C1 segment of cervical spinal cord (tissue), 14 donors: ENCODE results near the gene TNS3.

Source experiments
- DNase-seq, 14 donors: peaks; one replicate each; lab custom pipeline; 2025; lab: John Stamatoyannopoulos, UW

Gene TNS3

GRCh38 chr7:47488201-47488968 lies 93.5 kb downstream of the TNS3 start:
- DNase-seq: no peak

DNA sequence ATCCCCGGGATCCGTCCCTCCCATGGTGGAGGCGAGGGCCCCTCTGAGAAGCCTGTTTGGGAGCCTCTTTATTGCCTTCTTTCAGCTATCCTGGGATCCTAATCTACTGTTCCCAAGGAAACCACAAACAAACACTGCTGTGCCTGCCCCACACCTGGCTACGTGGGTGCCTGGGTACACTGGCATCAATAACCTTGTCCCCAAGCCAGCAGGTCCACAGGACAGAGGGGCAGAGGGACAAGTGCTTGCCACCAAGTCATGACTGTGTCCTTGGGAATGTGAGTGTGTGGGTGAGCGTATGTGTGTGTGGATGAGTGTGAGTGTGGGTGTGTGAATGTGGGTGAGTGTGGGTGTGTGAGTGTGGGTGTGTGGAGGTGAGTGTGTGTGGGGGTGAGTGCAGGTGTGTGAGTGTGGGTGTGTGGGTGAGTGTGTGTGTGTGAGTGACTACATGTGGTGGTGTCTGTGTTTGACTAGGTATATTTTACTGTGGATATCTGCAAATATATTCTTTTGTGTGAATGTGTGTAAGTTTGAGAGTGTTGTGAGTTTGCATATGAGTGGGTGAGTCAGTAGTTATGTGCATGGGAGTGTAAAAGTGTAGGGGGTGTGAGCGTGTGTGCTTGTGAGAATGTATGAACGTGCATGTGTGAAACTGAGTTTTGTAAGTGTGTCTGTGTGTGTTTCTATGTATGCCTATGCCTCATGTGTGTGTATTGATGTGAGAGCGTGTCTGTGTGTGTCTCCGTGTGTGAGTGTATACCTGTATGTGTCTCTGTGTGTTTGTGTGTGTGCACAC lies 96.1 kb downstream of the TNS3 start:
- DNase-seq: no peak

GRCh38 chr7:47484923-47485639 lies 96.8 kb downstream of the TNS3 start:
- no peak for DNase-seq

DNA sequence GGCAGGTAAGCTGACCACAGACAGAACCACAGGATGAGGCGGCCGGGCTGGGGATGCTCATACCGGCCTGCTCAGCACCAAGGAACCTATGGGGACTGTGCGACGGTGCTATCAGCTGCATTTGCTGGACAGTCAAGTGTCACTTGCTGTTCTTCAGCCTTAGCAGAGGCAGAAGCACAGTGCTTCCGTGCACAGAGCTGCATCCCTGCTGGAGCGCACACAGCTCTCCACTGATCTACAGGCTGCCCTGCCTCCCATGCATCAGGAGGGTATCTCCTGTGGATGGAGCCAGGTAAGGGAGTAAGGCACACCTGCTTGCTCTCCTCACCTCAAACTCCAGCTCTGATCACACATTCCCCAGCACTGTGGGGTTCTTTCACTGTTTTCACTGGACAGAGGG lies 97.5 kb downstream of the TNS3 start:
- no peak for DNase-seq

- DNase-seq: no peak
Measured at GRCh38 chr7:47483604-47484273, 98.2 kb downstream of the TNS3 start.

GRCh38 chr7:47482013-47482875 lies 99.7 kb downstream of the TNS3 start:
- DNase-seq: no peak

- no peak for DNase-seq
Measured at GRCh38 chr7:47481541-47482012, 100.3 kb downstream of the TNS3 start.

GRCh38 chr7:47480576-47481538 lies 101.1 kb downstream of the TNS3 start:
- no peak for DNase-seq

DNA sequence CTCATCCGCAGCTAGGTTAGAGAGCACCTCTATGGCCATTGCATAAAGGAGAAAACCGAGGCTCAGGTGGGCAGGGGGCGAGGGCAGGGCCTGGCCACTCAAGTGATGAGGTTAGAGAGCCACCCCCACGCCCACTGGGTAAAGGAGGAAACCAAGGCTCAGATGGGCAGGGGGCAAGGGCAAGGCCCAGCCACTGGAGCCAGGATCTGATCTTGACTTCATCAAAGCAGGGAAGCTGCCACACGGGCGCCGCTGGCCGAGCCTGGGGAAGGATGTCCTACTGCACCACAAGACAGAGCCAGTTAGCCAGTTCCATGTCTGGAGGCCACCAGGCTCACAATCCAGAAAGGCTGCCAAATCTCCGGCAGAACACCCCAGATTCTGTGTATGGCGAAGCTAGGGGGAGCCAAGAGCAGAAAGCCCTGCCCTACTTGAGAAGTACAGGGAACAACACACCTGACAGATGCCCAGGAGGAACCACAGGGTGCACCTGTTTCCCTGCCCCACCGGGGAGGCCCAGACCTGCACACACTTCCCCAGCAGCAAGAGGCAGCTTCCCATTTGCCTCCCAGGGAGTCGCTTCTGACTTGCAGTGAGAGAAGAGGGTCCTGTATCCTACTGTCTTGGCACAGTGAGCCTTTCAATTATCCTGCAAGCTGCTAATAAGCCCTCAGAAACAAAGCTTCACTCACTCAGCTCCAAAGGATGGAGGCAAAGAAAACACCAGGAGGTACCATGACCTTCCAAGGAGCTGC lies 101.9 kb downstream of the TNS3 start:
- no peak for DNase-seq

DNA sequence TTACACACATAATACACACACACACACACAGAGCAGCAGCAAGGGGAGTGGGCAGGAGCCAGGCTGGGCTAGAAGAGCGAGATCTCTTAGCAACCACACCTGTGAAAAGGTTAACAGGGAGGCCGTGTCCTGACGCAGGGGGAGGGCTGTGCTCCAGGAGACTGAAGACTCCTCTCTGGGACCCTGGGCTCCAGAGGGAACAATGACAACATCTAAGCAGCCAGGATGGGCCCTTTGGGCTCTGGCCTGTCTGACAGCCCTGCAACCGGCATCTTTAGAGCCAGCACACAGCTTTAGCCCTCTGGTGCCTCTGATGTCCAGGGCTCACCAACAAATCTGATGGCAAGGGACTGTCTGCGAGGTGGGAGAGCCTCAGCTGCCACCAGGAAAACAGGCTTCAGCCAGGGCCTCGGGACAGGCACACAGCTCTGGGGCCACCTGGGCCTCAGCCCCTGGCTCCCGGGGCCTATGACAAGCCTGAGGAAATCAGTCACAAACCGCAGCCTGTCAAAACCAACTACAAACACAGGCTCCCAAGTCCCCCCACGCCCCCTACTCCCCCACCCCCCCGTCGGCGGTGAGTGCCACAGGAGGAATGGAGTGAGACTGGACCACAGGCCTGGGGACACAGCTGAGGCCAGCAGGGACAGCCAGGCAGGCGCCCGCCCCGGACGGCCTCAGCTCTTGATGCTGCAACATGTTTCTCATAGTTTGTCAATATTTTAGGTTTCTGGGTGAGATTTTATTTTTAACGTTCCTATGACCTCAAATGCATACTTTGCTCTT lies 102.8 kb downstream of the TNS3 start:
- no peak for DNase-seq

GRCh38 chr7:47478017-47478344 lies 103.9 kb downstream of the TNS3 start:
- DNase-seq: no peak

DNA sequence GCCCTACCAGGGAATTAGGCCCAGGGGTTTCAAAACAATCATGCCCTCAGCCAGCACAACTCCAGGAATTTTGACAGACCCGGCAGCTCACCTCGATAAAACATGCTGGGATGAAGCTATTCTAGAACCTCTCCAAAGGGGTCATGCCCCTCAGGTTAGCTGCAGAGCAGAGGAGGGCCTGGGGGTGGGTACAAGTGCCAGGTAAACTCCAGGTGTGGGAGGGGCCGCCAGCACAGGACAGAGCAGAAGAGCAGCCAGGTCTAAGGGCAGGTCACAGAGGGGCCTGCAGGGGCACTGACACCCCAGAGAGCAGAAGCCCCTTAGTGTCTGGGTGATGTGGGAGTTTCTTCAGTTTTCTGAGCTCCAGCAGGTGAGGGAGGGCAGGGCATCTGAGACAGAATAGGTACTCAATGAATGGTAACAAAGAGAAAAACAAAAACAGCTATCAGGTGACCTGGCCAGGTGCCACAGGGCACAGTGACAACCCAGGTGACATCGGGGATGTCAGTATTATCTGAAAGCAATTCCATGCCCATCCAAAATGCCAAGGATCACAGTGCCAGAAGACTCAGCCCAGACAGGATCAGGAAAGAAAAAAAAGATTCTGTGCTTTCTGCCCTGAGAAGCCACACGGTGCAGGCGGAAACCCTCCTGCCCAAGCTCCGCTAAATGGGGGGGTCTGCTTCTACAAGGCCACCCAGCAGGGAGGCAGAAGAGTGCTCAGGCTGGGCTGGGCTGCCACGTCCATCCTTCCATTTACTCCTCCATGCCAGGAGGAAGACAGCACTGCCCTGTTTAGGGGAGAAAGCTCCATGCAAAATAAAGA lies 104.5 kb downstream of the TNS3 start:
- DNase-seq: peak in 1 of 14 donors; percentile 13

DNA sequence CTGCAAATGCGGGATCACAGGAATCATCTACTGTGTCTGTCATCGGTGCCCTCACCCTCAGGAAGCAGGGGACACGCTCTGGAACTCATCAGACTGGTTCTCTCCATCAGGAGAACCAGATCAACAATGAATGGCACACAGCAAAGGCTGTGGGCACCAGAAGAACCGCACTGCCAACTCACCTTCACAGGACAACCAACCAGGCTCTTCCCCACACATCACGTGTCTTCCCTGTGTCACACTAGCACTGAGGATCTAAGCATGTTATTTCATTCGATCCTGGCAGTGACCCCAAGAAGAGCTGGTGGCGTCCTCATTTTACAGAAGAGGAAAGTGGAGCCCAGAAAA lies 106.1 kb downstream of the TNS3 start:
- no peak for DNase-seq

DNA sequence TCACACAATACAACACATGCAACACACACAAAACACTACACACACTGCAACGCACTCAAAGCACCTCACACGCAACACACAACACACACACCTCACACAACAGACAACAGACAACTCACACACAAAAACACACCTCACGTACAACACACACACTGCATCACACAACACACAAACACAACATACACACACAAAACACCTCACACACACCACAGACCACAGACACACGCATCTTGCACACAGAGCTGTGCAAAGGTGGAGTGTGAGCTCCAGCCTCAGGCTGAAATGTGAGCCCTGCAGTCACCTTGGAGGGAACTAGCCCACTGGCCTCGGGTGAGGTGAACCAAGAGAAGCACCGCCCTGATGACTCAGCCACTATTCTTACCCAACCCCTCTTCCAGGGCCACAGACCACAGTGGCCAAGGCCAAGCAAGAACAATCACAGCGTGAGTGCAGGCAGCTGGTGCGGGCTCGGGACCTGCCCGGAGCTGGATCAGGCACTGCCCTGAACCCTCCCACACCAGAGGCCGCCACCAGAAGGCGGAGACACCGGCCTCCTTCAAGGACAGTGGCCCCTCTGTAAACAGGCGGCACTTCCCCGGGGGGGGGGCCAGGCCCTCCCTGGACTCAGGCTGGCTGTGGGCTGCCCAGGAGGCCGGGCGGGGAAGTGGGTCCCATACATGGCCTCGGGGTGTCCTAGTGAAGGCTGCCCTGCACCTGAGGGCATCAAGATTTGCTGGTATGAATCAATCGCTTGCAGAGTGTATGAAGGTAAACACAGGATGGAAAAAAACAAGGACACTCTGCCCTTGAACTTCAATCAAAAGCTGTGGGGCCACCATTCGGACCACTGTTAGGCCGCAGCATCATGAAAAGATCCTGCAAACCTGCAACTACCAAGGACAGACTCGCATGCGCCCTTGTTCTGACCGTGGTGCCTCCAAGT lies 106.7 kb downstream of the TNS3 start:
- DNase-seq: peak in 4 of 14 donors; percentile 15 to 80 (median 22)

DNA sequence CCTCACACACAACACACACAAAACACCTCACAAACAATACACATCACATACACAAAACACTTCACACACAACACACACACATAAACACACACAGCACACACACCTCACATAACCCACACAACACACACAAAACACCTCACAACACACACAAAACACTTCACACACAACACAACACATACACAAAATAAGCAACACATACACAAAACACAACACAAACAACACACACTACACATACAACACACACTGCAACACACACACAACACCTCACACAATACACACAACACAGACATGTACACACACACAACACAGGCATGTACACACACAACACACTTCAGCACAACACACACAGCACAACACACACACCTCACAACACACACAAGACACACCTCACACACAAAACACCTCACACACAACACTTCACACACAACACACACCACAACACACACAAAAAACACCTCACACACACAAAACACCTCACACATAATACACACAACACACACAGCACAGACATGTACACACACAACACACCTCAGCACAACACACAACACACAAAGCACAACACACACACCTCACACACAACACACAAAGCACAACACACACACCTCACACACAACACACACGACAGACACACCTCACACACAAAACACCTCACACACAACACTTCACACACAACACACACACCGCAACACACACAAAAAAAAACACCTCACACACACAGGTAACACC lies 107.5 kb downstream of the TNS3 start:
- DNase-seq: no peak
